Vagina (tissue), 2 donors: ENCODE results near the gene CHCHD4.

Source experiments
- POLR2A ChIP-seq, 2 donors: fragments of 450-650 bp; IDR thresholded peaks; one replicate each; pipeline ENCODE4 v1.6.1; 2017; ENCODE audit warnings: antibody characterized with exemption in 2 of 2, mild to moderate bottlenecking in 2 of 2, moderate library complexity in 2 of 2
- POLR2AphosphoS5 ChIP-seq, 2 donors: sonication (generic); formaldehyde crosslinking; IDR thresholded peaks; one replicate each; pipeline ENCODE4 v1.9.0; 2017; ENCODE audit warnings: antibody characterized with exemption in 2 of 2, mild to moderate bottlenecking in 2 of 2, low read depth in 1 of 2; ENCODE audit not compliant: insufficient read depth in 1 of 2
- TF ChIP-seq, protein P1 (sequence below), 3 experiments: fragments of 450-650 bp in 2 of 3; fragments of 200-600 bp in 1 of 3; sonication (generic) in 1 of 3; IDR thresholded peaks; one replicate each; pipeline ENCODE4 v1.5.1; 2017 to 2019; ENCODE audit warnings: antibody characterized with exemption in 3 of 3, mild to moderate bottlenecking in 2 of 3, moderate library complexity in 2 of 3

DNA sequence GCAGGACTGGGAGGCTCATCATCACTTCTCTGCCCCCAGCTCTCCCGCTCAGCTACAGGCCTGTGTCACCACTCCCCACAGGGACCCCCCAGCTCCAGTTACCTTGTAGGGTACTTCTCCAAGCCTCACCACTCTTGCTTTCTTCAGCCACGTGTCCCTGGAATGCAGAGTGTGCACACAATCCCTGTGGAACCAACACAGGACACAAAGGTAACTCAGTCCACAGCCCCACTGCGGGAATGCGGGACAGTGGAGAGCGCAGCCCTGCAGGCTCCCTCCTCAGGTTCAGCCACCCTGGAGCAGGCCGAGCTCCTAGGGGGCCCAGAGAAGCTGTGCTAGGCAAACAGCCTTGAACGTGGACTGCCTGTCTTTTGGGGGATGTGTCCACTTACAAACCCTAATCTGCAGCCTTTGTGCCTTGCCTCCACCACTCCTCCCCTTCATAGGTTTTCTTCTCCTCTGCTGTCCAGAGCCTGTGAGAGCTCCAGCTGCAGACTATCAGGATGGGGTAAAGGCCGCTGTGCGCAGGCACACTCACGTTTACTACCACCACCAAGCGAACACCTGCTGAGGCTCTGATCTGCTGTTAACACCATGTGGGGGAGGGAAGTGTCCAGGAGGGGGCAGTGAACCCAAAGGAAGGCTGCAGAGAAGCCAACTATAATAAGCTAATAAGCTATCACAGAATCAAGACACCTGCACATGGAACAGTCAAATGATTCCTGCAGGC lies 27.7 kb upstream of the CHCHD4 start:
- TF ChIP-seq POLR2A (IDR thresholded peaks at IDR 0.05) = no peak
- TF ChIP-seq, protein P1, sequence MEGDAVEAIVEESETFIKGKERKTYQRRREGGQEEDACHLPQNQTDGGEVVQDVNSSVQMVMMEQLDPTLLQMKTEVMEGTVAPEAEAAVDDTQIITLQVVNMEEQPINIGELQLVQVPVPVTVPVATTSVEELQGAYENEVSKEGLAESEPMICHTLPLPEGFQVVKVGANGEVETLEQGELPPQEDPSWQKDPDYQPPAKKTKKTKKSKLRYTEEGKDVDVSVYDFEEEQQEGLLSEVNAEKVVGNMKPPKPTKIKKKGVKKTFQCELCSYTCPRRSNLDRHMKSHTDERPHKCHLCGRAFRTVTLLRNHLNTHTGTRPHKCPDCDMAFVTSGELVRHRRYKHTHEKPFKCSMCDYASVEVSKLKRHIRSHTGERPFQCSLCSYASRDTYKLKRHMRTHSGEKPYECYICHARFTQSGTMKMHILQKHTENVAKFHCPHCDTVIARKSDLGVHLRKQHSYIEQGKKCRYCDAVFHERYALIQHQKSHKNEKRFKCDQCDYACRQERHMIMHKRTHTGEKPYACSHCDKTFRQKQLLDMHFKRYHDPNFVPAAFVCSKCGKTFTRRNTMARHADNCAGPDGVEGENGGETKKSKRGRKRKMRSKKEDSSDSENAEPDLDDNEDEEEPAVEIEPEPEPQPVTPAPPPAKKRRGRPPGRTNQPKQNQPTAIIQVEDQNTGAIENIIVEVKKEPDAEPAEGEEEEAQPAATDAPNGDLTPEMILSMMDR (IDR thresholded peaks at IDR 0.05) = no peak
- no peak for TF ChIP-seq POLR2AphosphoS5 (IDR thresholded peaks at IDR 0.05; ENCODE audit: insufficient read depth in 1 of 2, low read depth in 1 of 2)
